Mesenchymal stem cell (in vitro differentiated cells and primary cell): Measurements from ENCODE around the gene SLC16A5. TPM values are rescaled to one million over a fixed set of nuclear protein-coding genes. Genes with fewer than 3 reads are reported as not detected.
"Not testable (repeated sequence)": the region's sequence is repeated elsewhere in the genome, so short reads cannot be mapped to it uniquely, and the experiment has no call there.

Source experiments
- DNase-seq: peaks from one replicate; pipeline ENCODE4 v3.0.0-alpha.2; 2013
- H2AFZ ChIP-seq: one replicate; pipeline ENCODE4 v1.6.1; 2013; ENCODE audit warnings: low read depth, mild to moderate bottlenecking, control low read depth, inconsistent platforms, low read length, moderate library complexity
- H2AK5ac ChIP-seq: 2 replicates; pipeline ENCODE4 v1.6.1; 2013; ENCODE audit warnings: low read length, moderate library complexity, mild to moderate bottlenecking, inconsistent platforms; ENCODE audit not compliant: severe bottlenecking
- H2BK120ac ChIP-seq: one replicate; pipeline ENCODE4 v1.6.1; 2013; ENCODE audit warnings: low read depth, mild to moderate bottlenecking, inconsistent platforms, low read length, moderate library complexity
- H2BK12ac ChIP-seq, 2 experiments: one replicate each; pipeline ENCODE4 v1.6.1; 2013; ENCODE audit warnings: inconsistent platforms in 2 of 2, low read length in 2 of 2, mild to moderate bottlenecking in 2 of 2, moderate library complexity in 2 of 2, control low read depth in 1 of 2
- H2BK15ac ChIP-seq: one replicate; pipeline ENCODE4 v1.6.1; 2013; ENCODE audit warnings: mild to moderate bottlenecking, low read depth, inconsistent platforms; ENCODE audit not compliant: poor library complexity, severe bottlenecking
- H2BK5ac ChIP-seq: 2 replicates; pipeline ENCODE4 v1.6.1; 2013; ENCODE audit warnings: low read depth, mild to moderate bottlenecking, low read length, control low read depth, inconsistent platforms; ENCODE audit not compliant: poor library complexity, severe bottlenecking
- H3K14ac ChIP-seq, 2 experiments: one replicate each; pipeline ENCODE4 v1.6.1; 2013; ENCODE audit warnings: inconsistent platforms in 2 of 2, low read length in 2 of 2, control low read depth in 1 of 2, mild to moderate bottlenecking in 1 of 2, moderate library complexity in 1 of 2
- H3K18ac ChIP-seq, 2 experiments: one replicate each; pipeline ENCODE4 v1.6.1; 2013; ENCODE audit warnings: inconsistent platforms in 2 of 2, low read length in 2 of 2, control low read depth in 1 of 2, low read depth in 1 of 2, mild to moderate bottlenecking in 1 of 2
- H3K23ac ChIP-seq, 2 experiments: one replicate each; pipeline ENCODE4 v1.6.1; 2013; ENCODE audit warnings: inconsistent platforms in 2 of 2, low read length in 2 of 2, mild to moderate bottlenecking in 2 of 2, moderate library complexity in 2 of 2, control low read depth in 1 of 2
- H3K27ac ChIP-seq: 2 replicates; pipeline ENCODE4 v1.5.1; 2013; ENCODE audit warnings: mild to moderate bottlenecking, moderate library complexity, low read length, control low read depth, inconsistent platforms; ENCODE audit not compliant: poor library complexity, severe bottlenecking
- H3K27me3 ChIP-seq, 2 experiments: 2 replicates each; pipeline versions ENCODE4 v1.6.1 to v1.7.0; 2013; ENCODE audit warnings: low read length in 2 of 2, mild to moderate bottlenecking in 2 of 2, moderate library complexity in 2 of 2, control low read depth in 1 of 2, inconsistent platforms in 1 of 2; ENCODE audit not compliant: control insufficient read depth in 1 of 2, insufficient read depth in 1 of 2
- H3K36me3 ChIP-seq, 2 experiments: 2 replicates each; pipeline versions ENCODE4 v1.6.1 to v1.7.0; 2013; ENCODE audit warnings: low read length in 2 of 2, control low read depth in 1 of 2, inconsistent platforms in 1 of 2, low read depth in 1 of 2, mild to moderate bottlenecking in 1 of 2; ENCODE audit not compliant: insufficient read depth in 2 of 2, control insufficient read depth in 1 of 2
- H3K4ac ChIP-seq, 2 experiments: one replicate each; pipeline ENCODE4 v1.6.1; 2013; ENCODE audit warnings: inconsistent platforms in 2 of 2, low read length in 2 of 2, mild to moderate bottlenecking in 2 of 2, moderate library complexity in 2 of 2, control low read depth in 1 of 2, low read depth in 1 of 2
- H3K4me1 ChIP-seq: 2 replicates; pipeline ENCODE4 v1.6.1; 2013; ENCODE audit warnings: low read depth, low read length, control low read depth; ENCODE audit not compliant: control insufficient read depth, insufficient read depth
- H3K4me2 ChIP-seq: 2 replicates; pipeline ENCODE4 v1.6.1; 2013; ENCODE audit warnings: low read length, mild to moderate bottlenecking, inconsistent platforms; ENCODE audit not compliant: poor library complexity, severe bottlenecking
- H3K4me3 ChIP-seq, 2 experiments: 2 replicates each; pipeline versions ENCODE4 v1.5.1 to v1.7.0; 2013; ENCODE audit warnings: low read length in 2 of 2, mild to moderate bottlenecking in 2 of 2, control low read depth in 1 of 2, low read depth in 1 of 2; ENCODE audit not compliant: insufficient read depth in 1 of 2
- H3K79me1 ChIP-seq: replicated peaks from 2 replicates; pipeline ENCODE4 v1.6.1; 2013; ENCODE audit warnings: mild to moderate bottlenecking, control low read depth, low read length, inconsistent platforms; ENCODE audit not compliant: poor library complexity, severe bottlenecking
- H3K9ac ChIP-seq: 2 replicates; pipeline ENCODE4 v1.7.0; 2013; ENCODE audit warnings: mild to moderate bottlenecking, low read length, moderate library complexity
- H3K9me3 ChIP-seq: 2 replicates; pipeline ENCODE4 v1.7.0; 2013; ENCODE audit warnings: mild to moderate bottlenecking, low read length; ENCODE audit not compliant: control insufficient read depth
- H4K8ac ChIP-seq: one replicate; pipeline ENCODE4 v1.6.1; 2013; ENCODE audit warnings: inconsistent platforms, mild to moderate bottlenecking, low read length, moderate library complexity
- H4K91ac ChIP-seq: one replicate; pipeline ENCODE4 v1.6.1; 2013; ENCODE audit warnings: mild to moderate bottlenecking, low read length, inconsistent platforms
- WGBS: methylation state at CpG from one replicate; pipeline ENCODE4 v1.1.7; 2013; ENCODE audit warnings: mixed read lengths; 5-methylcytosine and 5-hydroxymethylcytosine counted together
- polyA plus RNA-seq, 2 experiments: library from polyadenylated mRNA; stranded (reverse); fragments of 200-250 nt; gene quantifications; one replicate each; pipeline ENCODE4 v1.2.3, GENCODE V29; 2013

The SLC16A5 gene
- 12.9 TPM for polyA plus RNA-seq (2013, experiment 1 of 2)
- polyA plus RNA-seq (2013, experiment 2 of 2) = 12.0 TPM

DNA sequence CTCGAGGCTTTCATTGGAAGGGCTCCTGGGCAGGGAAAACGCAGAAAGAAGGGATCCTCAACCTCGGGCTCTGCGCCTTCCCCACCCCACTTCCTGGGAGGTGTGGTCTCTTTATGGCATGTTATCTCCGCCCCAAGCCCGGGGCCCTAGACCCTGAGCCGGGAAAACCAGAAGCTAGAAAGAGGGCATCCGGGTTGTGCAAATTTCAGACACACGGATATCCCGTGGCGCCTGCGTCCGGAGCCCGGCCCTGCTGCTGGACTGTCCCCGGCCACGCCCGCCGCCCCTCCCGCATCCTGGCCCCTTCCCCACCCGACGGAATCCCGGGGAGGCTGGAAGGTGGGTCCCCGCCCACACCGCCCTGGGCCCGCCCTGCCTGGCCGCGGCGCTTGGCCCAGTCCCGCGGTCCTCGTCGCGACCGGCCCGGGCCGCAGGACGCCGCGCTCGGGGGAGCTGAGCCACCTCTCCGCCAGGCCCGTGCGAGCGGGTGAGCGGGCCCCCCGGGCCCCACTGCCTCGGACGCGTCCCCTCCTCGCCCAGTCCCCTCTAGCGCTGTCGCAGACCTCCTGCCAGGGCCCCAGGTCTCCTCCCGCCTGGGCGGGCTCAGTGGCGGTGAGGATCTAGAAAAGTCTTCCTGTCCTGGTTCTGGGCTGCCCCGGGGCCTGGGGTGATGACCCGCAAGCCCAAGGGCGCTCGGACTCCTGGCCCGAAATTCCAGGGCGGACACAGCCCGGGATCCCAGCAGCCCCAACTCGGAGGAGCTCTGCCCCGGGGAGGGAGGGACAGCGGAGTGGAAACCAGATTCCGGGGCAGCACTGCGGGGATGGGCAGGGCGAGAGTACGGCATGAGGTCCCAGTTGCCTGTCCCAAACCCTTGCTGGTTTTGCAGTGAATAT, at the start of gene SLC16A5:
TSS of gene SLC16A5 (plus strand) at position 397 of the 896 bp plus-strand sequence. CDS start 5,683 bp downstream, outside the sequence.
- DNase-seq = peak; percentile 93
- Histone ChIP-seq H3K4me2 (peak within 1 kb of the TSS; percentile 66), H3K4me3 (peak within 1 kb of the TSS; percentile 66 to 74), H2AK5ac (peak within 1 kb of the TSS; percentile 92), H2BK5ac (peak within 1 kb of the TSS; percentile 95), H3K4ac (peak within 1 kb of the TSS; percentile 94 to 97), H3K9me3 (no peaks in the 10 kb centered on the region), H3K79me1 (peaks cover 7% of the 10 kb centered on the region), H3K27ac (peak within 1 kb of the TSS; percentile 97), H2AFZ (peak within 1 kb of the TSS; percentile 21), H3K14ac (peak within 1 kb of the TSS; percentile 37 to 98), H3K36me3 (no peaks in the 10 kb centered on the region), H3K4me1 (peaks cover 56% of the 10 kb centered on the region), H2BK120ac (peak within 1 kb of the TSS; percentile 91), H3K18ac (peak within 1 kb of the TSS; percentile 95 to 99), H4K8ac (peak within 1 kb of the TSS; percentile 100), H2BK15ac (peak within 1 kb of the TSS; percentile 88), H4K91ac (peak within 1 kb of the TSS; percentile 99), H3K23ac (peak within 1 kb of the TSS in 1 of 2 experiments; percentile 94), H3K9ac (peak within 1 kb of the TSS; percentile 82), H2BK12ac (peak within 1 kb of the TSS; percentile 95 to 99), H3K27me3 (no peaks in the 10 kb centered on the region)
- WGBS = 1% methylated on average over 57 of the region's 69 CpGs

DNA sequence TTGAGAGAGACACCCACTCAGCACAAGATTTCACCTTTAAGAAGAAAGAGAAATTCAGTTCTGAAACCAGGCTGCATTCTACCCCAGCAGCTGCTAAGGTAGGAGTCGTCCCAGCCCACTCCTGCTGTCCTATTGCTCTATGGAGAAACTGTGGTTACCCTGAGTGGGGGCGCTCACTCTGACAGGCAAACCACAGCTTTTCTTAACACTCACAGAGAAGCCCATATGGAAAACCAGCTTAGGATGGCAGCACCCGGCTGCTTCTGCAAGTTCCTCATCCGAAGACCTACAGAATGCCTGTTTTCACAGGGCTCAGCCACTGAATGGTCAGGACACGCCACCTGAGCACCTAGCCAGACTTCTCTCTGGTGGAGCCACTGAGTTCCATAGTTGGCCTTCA, 48.5 kb upstream of the SLC16A5 start:
- Histone ChIP-seq H2BK120ac (no peak overlapping the region), H3K4me3 (no peak overlapping the region), H3K4me2 (no peak overlapping the region), H3K4ac (no peak overlapping the region), H3K79me1 (peaks cover 10% of the 10 kb centered on the region), H3K9ac (no peak overlapping the region), H3K27ac (no peak overlapping the region), H4K91ac (no peak overlapping the region), H2AK5ac (no peak overlapping the region), H3K9me3 (no peaks in the 10 kb centered on the region), H3K23ac (no peak overlapping the region), H2BK12ac (no peak overlapping the region), H2BK5ac (no peak overlapping the region), H4K8ac (no peak overlapping the region), H3K36me3 (peaks cover 37 to 48% of the 10 kb centered on the region in 2 experiments), H3K4me1 (peaks cover 6% of the 10 kb centered on the region), H2BK15ac (no peak overlapping the region), H3K18ac (no peak overlapping the region), H3K27me3 (no peaks in the 10 kb centered on the region), H3K14ac (no peak overlapping the region), H2AFZ (no peak overlapping the region)
- 96% methylated on average over 5 of the region's 5 CpGs for WGBS
- no peak for DNase-seq

DNA sequence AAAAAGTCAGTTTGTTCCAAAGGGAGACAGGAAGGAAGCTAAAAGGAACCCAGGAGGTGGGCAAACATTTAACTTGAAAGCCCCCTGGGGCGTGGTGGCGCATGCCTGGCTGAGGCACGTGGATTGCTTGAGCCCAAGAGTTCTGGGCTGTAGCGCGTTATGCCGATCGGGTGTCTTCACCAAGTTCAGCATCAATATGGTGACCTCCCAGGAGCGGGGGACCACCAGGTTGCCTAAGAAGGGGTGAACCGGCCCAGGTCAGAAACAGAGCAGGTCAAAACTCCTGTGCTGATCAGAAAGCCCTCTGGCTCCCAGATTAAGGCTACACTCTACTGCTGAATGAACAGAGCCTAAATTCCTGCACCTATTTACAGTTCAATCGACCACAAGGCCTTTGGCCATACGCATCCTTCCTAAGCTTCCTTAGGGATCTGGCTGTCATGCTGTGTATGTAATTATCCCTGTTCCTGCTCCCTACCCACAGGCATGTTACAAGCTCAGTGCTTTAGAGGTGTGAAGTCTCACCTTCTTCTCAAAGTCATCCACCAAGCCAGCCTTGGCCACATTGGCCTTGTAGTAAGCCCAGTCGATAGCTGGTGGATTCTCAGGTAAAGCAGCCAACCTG, 46.0 kb upstream of the SLC16A5 start:
- Histone ChIP-seq H2BK120ac (no peak overlapping the region), H3K27me3 (no peaks in the 10 kb centered on the region), H4K91ac (no peak overlapping the region), H2AFZ (no peak overlapping the region), H2AK5ac (no peak overlapping the region), H3K27ac (no peak overlapping the region), H3K79me1 (peaks cover 12% of the 10 kb centered on the region), H3K36me3 (peaks cover 33 to 48% of the 10 kb centered on the region in 2 experiments), H3K4ac (no peak overlapping the region), H3K9ac (no peak overlapping the region), H3K4me2 (no peak overlapping the region), H3K14ac (no peak overlapping the region), H2BK5ac (no peak overlapping the region), H2BK12ac (no peak overlapping the region), H3K23ac (no peak overlapping the region), H4K8ac (no peak overlapping the region), H3K9me3 (no peaks in the 10 kb centered on the region), H3K4me3 (no peak overlapping the region), H3K18ac (no peak overlapping the region), H2BK15ac (no peak overlapping the region), H3K4me1 (peaks cover 2% of the 10 kb centered on the region)
- 81% methylated on average over 12 of the region's 12 CpGs for WGBS
- no peak for DNase-seq

DNA sequence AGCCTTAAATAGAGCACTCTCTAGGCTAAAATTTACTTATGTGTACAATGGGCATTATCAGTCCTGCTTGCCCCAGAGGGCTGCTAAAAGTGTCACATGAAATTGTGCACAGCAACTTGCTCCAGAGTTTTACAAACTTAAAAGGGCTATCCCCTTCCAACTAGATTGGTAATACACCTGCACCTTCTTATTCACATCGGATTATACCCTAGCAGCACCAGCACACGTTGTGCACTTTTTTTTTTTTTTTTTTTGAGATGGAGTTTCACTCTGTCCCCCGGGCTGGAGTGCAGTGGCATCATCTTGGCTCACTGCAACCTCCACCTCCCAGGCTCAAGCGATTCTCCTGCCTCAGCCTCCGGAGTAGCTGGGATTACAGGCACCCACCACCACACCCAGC, 44.0 kb upstream of the SLC16A5 start:
- not testable (repeated sequence) for H2BK15ac ChIP-seq, DNase-seq, H4K8ac ChIP-seq, H2BK12ac ChIP-seq, H3K4ac ChIP-seq, H2BK120ac ChIP-seq, H2BK5ac ChIP-seq, H3K9me3 ChIP-seq, H3K27ac ChIP-seq, H3K18ac ChIP-seq, H3K9ac ChIP-seq, H2AK5ac ChIP-seq, H2AFZ ChIP-seq, H3K4me2 ChIP-seq, H3K27me3 ChIP-seq, H3K23ac ChIP-seq, H3K4me3 ChIP-seq, H3K14ac ChIP-seq, H4K91ac ChIP-seq, H3K4me1 ChIP-seq
- Histone ChIP-seq H3K36me3 (peaks cover 25 to 36% of the 10 kb centered on the region in 2 experiments), H3K79me1 (peaks cover 17% of the 10 kb centered on the region)
- WGBS = 76% methylated on average over 5 of the region's 5 CpGs
